HepG2 (cell line): ENCODE data around the gene SVOP.

Source experiments
- CHD2 ChIP-seq: IDR thresholded peaks from 2 replicates; pipeline ENCODE4 v1.6.1; 2011; ENCODE audit warnings: low read depth, low read length, improper control_type of control experiment
- FOXJ3 ChIP-seq: sonication (generic); formaldehyde crosslinking; IDR thresholded peaks from 2 replicates; pipeline ENCODE4 v1.4.0; 2020; ENCODE audit warnings: missing genetic modification reagents, mild to moderate bottlenecking, borderline replicate concordance
- HNF1B ChIP-seq: sonication (generic); formaldehyde crosslinking; IDR thresholded peaks from 2 replicates; pipeline ENCODE4 v1.5.1; 2020; ENCODE audit warnings: mild to moderate bottlenecking, moderate library complexity, missing genetic modification reagents
- PCBP2 ChIP-seq: fragments of 200-400 bp; formaldehyde crosslinking; optimal IDR thresholded peaks from 2 replicates; pipeline ENCODE3; 2018; ENCODE audit warnings: low read length, low read depth; ENCODE audit not compliant: poor library complexity, severe bottlenecking
- POLR2AphosphoS5 ChIP-seq: IDR thresholded peaks from 2 replicates; pipeline ENCODE4 v1.6.1; 2012; ENCODE audit warnings: low read depth, low read length
- SMC3 ChIP-seq: IDR thresholded peaks from 2 replicates; pipeline ENCODE4 v1.6.1; 2011; ENCODE audit warnings: low read length, improper control_type of control experiment

GRCh38 chr12:108890208-108890607, 130.7 kb downstream of the SVOP start:
- no peak for TF ChIP-seq CHD2
- TF ChIP-seq FOXJ3 (CRISPR knock-in tag) = no peak
- no peak for TF ChIP-seq HNF1B (CRISPR knock-in tag)
- TF ChIP-seq PCBP2 = no peak
- no peak for TF ChIP-seq SMC3
- TF ChIP-seq POLR2AphosphoS5 = no peak
